NT2/D1 (cell line): ENCODE results near the gene PHLDA2.

ENCODE experiments used
- SUZ12 ChIP-seq: IDR thresholded peaks from 2 replicates; pipeline ENCODE4 v1.6.1; 2011; ENCODE audit not compliant: insufficient read length, insufficient read depth; ENCODE audit errors: extremely low read depth
- YY1 ChIP-seq: IDR thresholded peaks from 2 replicates; pipeline ENCODE4 v1.6.1; 2011; ENCODE audit not compliant: insufficient read length, insufficient read depth

DNA sequence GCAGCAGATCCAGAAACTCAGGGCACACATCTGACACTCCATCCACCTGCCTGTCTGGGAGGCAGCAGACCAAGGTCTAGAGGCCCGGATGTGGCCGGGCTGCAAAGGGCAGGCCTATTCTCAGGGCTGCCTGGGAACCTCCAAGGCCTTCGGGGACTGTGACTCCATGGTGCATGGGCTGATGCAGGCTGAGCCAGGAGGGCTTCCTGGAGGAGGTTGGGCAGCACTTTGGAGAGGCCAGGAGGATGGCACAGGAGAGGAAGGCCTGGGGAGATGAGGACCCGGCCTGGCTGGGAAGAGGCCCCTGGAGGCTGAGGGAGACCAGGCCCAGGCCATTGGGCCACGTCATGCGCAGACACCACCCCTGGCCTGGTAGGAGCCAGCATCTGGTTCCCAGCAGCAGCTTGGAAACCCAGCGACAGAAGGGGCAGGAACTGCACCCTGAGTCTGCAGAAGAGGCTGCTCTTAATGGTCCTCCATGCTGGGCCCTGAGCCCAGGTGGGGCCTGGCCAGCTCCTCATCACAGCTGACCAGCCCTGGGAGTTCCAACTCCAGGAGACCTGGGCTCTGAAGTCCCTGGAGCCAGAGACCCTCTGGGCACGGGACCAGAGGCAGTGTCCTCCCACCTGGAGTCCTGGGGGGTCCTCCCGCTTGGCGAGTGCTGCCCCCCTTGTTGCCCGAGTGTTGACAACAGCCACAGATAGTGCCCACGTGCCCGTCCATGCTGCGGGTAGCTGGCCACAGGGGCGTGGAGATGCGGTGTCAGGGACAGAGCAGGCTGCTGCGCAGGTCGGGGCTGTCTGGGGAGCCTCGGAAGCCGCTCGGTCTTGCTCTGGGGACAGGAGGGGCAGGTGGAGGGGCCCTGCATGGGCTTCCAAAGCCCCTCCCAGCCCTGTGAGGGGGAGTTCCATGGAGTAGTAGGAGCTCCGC is 5.5 kb downstream of the PHLDA2 start:
- no peak for TF ChIP-seq YY1
- TF ChIP-seq SUZ12, result no peak
